Astrocyte of the hippocampus (primary cell): ENCODE data around the gene KANK4.
"Not testable (repeated sequence)": the region's sequence is repeated elsewhere in the genome, so short reads cannot be mapped to it uniquely, and the experiment has no call there.

Experiments used
- DNase-seq: peaks from one replicate; pipeline ENCODE4 v3.0.0; 2011; ENCODE audit warnings: low read depth, low spot score

KANK4 gene

DNA sequence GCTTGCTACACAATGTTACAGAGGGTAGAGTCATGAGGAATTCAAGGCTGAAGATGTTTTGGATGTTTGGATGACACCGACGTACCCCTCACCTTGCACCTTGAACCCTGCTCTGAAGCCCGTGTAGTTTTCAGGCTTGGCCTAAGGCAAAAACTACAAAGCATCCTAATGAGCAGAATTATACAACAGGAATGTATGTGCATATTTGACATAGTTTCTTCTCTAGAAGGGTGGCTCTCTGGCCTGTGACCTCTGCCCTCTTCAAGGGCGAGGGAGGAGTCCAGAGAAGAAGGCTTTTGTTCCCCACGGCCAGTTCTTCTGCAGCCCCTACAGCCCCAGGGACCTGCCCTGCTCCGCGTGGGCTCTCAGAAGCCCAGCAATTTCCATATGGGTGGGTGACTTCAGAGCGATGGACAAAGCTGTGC is 81.3 kb downstream of the KANK4 start:
- no peak for DNase-seq

DNA sequence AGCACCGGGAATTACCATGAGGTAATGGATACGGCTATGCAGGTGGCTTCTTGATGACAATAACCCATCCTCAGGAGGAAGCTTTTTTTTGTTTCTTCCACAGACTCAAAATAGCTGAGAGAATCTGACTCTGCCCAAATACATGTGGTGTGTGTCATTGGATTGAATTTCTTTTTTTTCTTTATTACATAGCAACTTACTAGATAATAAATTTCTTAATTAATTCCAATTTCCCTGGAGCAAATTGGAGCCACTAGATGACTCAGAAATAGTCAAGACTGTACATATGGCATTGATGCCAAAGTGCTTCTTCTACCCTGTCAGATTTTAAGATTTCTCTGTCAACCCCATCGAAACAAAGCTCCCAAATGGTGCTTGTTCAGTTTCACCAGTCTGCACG is 81.9 kb downstream of the KANK4 start:
- no peak for DNase-seq

DNA sequence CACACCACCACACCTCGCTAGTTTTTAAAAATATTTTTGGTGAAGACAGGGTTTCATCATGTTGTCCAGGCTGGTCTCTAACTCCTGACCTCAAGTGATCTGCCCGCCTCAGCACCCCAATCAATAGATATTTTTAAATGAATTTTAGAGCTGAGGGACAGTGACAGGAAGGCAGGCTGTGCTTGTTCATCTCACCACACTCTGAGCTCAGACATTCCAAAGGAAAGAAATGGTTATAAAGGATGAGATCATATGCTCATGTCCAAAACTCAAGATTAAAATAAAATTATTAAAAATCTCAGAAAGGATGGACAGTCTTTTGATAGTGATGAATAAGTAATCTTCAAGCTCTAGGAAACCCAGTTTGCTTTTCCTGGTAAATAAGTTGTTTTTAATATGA is 83.7 kb downstream of the KANK4 start:
- no peak for DNase-seq

DNA sequence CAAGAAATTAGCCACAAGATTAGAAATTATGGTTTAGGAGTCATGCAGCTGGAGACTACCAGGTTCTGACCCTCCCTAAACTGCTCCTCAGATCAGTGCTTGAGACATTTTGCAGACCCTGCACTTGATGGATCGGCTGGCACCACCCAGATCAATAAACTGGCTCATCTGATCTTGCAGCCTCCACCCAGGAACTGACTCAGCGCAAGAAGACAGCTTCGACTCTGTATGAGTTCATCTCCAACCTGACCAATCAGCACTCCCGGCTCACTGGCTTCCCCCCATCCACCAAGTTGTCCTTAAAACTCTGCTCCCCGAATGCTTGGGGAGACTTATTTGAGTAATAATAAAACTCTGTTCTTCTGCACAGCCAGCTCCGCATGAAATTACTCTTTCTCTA is 84.5 kb downstream of the KANK4 start:
- DNase-seq, result no peak

DNA sequence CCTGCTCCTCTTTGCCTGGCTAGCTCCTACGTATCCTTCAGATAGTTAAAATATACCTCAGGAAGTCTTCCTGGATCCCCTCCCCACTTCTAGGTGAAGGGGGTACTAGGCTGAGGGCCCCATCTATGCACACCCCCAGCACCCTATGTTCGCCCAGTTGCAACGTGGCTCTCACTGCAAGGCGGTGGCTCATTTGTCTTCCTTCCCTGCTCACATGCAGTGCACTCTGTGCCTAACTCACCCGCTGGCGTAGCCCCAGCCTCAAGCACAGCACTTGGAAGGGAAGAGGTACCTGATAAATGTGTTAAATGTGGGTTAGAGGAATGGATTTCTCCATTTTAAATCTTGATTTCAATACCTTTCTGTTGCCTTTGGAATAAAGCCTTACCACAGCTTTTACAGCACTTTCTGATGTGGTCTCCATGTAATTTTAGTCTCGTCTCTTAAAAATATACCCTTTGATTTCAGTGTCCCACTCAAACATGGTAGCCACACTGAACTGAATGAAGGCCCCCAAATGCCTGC is 85.2 kb downstream of the KANK4 start:
- peak; percentile 67 for DNase-seq

DNA sequence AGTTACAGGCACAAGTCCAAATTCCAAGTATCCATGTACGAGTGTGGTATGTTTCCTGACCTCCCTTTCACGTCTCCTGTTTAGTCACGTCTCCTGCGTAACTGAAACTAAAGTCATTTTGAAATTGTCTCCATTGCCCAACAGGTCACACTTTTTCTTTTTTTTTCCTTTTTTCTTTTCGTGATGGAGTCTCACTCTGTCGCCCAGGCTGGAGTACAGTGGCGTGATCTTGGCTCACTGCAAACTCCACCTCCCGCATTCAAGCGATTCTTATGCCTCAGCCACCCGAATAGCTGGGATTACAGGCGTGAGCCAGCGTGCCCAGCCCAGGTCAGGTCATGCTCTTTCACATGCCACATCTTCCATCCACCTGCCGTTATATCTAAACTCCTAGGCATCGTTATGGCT is 86.4 kb downstream of the KANK4 start:
- no peak for DNase-seq

DNA sequence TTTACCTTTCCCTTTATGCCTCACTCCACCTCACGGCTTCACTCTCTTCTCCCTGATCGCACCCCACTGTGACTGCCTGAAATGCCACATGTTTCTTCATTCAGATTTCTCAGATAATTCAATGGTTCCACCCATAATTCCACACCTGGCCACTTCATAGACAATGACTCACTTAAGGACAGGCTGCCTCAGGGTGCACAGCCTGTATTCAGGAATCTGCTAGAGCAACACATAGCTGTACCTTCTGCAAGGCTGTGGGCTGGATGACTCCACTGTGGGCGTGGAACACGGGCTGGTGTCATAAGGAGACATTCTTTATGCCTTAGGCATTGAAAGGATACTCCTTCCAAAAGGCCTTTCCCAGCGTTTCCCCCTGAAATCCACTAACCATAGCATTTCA is 88.5 kb downstream of the KANK4 start:
- peak; percentile 83 for DNase-seq

DNA sequence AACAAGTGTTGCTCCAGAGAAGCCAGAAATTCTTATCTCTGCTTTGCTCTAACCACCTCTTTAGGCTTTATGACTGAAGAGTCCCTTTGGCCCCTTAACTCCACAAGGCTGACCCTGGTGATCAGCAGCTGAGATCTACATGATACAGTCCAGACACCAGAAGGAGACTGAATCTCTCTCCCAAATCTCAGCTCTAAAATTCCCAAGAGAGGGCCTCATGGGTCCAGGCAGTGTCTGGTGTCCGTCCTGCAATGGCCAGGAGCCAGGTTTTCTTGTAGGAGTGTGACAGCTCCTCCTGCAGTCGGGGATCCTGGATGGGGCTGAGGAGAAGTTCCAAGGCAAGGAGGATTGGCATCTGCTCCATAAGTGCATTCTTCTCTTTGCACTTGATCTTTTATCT is 89.3 kb downstream of the KANK4 start:
- no peak for DNase-seq

DNA sequence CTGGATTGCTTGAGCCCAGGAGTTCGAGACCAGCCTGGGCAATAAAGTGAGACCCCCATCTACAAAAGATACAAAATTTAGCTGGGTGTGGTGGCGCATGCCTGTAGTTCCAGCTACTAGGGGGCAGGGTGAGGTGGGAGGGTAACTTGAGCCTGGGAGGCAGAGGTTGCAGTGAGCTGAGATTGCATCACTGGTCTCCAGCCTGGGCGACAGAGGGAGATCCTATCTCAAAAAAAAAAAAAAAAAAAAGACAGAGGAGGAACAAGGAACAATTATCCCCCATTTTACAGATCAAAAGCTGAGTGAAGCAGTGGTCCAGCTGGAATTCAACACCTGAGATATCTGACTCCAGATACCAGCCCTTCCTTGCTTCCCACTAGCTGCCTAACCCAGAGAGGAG is 89.8 kb downstream of the KANK4 start:
- DNase-seq, result no peak

DNA sequence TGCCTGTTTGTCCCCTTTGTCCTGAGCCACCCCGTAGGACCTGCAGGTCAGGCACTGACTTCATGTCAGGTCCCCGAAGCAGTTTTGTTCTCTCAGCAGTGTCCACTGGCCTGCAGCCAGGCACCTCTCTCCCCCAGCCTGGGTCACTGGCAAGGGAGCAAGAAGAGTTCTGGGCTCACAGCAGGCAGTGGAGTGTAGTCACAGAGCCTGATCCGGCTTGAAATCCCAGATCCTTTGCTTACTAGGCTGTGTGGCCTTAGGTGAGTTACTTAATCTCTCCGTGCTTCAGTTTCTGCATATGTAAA is 90.4 kb downstream of the KANK4 start:
- no peak for DNase-seq

DNA sequence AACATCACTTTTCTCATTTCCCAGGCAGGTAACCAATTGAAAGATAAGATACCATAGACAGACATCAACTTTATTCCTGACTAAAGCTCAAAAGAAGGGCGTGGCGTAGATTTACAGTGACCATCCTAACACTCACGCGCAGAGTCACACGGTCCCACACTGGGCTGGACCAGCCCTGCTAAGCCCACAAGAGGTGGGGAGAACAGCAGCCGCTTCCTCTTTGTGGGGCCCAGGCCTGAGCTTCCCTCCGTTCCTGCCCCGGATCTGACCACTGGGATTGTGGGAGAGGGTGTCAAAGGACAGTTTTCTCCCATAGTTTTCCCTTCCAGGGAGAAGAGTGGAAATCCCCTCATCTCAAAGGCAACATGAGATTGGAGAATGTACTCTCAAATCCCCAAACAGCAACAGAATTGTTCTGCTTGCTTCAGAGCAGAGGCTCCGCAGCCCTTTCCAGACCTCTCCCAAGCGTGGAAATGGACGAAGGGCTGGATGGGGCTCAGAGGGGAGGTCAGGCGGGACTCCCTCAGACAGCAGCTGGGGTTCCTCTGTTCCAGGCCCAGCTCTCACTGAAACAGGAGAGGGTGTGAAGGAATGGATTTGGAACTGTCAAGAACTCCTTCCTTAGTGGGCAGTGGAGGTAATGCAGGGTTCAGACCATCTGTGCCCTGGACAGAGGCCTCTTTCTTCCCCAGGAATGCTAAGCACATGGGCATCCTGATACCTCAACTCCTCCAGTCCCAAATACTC is 90.9 kb downstream of the KANK4 start:
- no peak for DNase-seq

DNA sequence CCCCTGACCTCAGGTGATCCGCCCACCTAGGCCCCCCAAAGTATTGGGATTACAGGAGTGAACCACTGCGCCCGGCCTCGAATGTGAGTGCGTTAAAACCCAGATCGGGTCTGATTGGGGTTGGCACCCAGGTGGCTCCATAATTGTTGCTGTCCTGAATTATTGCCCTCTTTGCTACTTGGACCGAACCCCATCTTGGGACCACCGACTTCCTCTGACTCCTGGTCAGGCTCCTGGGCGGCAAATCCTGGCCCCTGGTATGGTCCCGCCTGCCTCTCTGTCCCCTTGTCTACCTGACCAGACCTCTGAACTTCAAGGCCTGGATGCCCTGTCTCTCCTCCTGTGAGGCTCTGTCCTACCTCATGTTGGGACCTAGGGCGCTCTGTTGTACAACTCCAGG is 91.7 kb downstream of the KANK4 start:
- no peak for DNase-seq

DNA sequence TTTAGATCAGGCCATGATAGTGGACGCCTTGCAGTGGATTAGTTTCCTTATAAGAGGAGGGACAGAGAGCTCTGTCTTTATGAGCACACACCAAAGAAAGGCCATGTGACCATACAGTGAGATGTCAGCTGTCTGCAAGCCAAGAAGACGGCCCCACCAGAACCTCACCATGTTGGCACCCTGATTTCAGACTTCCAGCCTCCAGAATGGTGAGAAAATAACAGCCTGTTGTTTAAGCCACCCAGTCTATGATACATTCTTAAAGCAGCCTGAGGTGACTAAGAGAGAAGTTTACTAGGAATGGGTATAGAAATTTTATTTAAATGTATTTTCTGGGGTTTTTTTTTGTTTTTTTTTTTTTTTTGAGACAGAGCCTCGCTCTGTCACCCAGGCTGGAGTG is 95.1 kb downstream of the KANK4 start:
- no peak for DNase-seq

DNA sequence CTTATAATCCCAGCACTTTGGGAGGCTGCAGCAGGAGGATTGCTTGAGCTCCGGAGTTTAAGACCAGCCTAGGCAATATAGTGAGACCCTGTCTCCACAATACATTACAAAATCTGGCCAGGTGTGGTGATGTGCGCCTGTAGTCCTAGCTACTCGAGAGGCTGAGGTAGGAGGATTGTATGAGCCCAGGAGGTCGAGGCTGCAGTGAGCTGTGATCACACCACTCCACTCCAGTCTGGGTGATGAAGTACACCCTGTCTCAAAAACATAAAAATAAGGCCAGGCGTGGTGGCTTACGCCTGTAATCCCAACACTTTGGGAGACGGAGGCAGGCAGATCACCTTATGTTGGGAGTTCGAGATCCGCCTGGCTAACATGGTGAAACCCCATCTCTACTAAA is 96.9 kb downstream of the KANK4 start:
- DNase-seq, result no peak

DNA sequence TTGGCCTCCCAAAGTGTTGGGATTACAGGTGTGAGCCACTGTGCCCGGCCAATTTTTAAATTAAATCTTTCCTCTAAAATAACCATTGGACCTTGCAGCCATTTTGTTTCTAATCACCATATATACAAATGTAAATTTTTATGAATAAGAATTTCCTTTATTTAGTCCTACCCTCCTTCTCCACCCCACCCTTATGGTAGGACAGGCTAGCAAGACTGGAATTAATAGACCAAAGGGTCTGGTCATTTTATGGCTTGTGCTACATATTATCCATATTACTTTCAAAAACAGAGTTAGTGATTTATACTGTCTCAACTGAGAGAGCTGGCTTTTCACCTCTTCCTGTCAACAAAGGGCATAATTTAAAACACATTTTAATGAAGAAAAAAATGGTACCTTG is 98.1 kb downstream of the KANK4 start:
- no peak for DNase-seq

DNA sequence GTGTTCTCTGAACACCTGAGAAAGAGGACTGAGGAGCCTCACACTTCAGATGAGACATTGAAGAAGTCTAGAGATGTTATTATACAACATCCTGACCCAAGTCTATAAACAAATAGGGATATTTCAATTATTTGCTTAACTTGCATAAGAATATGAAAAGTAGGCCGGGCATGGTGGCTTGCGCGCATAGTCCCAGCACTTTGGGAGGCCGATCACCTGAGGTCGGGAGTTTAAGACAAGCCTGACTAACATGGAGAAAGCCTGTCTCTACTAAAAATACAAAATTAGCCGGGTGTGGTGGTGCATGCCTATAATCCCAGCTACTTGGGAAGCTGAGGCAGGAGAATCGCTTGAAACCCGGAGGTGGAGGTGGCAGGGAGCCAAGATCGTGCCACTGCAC is 98.8 kb downstream of the KANK4 start:
- not testable (repeated sequence) for DNase-seq

DNA sequence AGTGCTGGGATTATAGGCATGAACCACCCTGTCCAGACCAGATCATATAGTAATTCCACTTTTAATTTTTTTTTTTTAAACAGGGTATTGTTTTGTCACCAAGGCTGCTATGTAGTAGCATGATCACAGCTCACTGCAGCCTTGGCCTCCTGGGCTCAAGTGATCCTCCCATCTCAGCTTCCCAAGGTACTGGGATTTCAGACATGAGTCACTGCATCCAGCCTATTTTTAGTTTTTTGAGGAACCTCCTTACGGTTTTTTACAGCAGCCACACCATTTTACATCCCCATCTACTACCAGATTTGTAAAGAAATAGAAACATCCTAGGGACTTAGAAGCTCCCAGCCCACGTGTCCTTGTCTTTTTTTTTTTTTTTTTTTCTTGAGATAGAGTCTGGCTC is 100.6 kb downstream of the KANK4 start:
- no peak for DNase-seq

DNA sequence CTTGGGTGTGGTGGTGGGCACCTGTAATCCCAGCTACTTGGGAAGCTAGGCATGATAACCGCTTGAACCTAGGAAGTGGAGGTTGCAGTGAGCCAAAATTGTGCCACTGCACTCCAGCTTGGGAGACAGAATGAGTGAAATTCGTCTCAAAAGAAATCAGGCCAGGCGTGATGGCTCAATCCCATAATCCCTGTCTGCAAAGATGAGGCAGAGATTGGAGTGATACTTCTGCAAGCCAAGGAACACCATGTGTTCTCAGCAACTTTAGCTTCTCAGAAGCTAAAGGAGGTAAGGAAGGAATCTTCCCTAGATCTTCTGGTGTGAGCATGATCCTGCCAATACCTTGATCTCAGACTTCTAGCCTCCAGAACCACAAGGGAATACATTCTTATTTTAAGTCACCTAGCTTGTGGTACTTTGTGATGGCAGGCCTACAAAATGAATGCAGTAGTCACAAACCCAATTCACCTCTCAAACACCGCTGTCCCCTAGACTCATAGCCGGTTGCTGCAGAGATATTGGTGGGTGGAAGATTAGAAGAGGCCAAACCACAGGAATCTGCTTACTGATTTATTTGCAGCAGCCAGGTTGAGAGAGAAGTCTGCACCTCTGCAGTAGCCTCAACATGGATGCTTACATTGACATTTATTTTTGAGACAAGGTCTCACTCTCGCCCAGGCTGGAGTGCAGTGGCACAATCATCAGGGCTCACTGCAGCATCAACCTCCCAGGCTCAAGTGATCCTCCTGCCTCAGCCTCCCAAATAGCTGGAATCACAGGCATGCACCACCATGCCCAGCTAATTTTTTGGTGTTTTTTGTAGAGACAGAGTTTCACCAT is 105.9 kb downstream of the KANK4 start:
- DNase-seq, result peak; percentile 23

DNA sequence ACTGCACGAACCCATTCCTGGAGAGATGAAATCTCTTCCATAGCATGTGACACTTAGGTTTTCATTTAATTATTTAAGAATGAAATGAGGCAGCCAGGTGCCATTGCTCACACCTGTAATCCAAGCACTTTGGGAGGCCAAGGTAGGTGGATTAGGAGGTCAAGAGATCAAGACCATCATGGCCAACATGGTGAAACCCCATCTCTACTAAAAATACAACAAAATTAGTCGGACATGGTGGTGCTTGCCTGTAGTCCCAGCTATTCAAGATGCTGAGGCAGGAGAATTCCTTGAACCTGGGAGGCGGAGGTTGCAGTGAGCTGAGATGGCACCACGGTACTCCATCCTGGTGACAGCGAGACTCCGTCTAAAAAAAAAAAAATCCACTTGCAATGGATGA is 106.8 kb downstream of the KANK4 start:
- DNase-seq, result no peak

DNA sequence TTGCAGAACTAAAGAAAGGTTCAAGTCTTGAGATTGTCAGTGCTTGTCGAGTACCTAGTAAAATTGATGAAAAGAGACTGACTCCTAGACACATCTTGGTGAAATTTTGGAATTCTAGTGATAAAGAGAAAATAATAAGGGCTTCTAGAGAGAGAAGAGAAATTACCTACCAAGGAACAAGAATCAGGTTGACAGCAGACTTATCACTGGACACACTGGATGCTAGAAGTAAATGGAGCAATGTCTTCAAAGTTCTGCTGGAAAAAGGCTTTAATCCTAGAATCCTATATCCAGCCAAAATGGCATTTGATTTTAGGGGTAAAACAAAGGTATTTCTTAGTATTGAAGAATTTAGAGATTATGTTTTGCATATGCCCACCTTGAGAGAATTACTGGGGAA is 108.3 kb downstream of the KANK4 start:
- DNase-seq, result no peak

DNA sequence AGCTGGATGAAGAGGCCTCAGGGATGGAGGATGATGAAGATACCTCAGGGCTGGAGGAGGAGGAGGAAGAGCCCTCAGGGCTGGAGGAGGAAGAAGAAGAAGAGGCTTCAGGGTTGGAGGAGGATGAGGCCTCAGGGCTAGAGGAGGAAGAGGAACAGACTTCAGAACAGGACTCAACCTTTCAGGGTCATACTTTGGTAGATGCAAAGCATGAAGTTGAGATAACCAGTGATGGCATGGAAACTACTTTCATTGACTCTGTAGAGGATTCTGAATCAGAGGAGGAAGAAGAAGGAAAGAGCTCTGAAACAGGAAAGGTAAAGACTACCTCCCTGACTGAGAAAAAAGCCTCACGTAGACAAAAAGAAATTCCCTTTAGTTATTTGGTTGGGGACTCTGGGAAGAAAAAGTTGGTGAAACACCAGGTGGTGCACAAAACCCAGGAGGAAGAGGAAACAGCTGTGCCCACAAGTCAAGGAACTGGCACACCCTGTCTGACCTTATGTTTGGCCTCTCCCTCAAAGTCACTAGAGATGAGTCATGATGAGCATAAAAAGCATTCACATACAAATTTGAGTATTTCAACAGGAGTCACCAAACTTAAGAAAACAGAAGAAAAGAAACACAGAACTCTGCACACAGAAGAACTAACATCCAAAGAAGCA is 109.2 kb downstream of the KANK4 start:
- DNase-seq, result no peak

DNA sequence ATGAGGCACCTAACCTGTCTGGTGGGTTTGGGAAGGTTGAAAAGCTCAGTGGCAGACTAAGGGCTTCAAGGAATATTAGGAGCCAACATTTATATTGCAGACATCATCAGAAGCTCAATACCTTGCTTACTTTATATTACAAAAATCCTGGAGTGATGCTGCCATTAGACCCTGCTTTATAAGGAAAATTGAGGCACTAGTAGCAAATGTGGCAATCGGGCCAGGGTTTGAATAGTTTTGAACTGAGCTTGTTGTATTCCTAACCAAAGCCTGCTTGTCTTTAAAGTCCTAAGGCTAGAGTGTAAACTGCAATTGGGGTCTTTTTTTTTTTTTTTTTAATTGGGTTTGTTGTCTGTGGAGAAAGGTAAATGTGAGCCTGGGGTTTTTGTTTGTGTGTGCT is 110.3 kb downstream of the KANK4 start:
- DNase-seq, result no peak

DNA sequence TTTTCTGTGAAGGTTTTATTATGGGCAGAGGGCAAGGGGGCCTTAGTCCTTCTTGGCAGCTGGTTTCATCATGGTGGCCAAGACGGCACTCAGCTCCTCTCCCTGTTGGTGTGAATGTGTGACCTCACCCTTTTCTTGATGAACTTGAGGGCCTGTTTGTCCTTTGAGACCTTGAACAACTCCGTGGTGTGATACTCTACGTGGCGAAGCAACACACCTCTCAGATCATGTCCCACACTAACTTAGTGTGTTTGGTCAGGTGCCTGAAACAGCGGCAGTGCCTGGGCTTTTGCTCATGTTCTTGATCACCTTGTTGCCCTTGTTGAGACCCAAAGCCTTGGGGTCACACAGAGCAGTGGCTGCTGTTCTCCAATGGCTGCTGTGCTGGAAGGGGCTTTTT is 111.1 kb downstream of the KANK4 start:
- DNase-seq, result no peak
